GM18909 (cell line): ENCODE measurements around the gene AMMECR1.
"Not testable (repeated sequence)": the region's sequence is repeated elsewhere in the genome, so short reads cannot be mapped to it uniquely, and the experiment has no call there.

ENCODE experiments used
- ATAC-seq: cut with Tn5 transposase; IDR thresholded peaks from one replicate; pipeline ENCODE4 v1.9.1; 2021; ENCODE audit warnings: mild to moderate bottlenecking; ENCODE audit not compliant: unreplicated experiment, poor library complexity

AMMECR1 gene

DNA sequence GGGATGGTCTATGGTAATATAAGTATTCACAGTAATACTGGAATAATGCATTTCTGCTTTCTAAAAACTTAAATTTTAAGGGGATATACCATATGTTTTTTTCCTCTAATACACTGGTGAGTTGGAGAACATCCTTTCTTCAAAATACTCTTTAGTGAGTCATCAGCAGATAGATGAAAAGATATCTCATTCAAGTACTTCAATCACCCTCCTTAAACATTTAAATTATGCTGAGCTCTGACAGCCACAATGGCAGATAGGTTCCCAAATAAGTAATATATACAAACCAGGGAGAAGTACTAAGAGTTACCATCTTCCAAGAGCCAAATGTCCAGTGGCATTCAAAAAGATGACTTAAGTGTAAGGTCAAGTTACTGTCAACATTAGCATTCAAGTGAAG lies 52.2 kb downstream of the AMMECR1 start:
- no peak for ATAC-seq

DNA sequence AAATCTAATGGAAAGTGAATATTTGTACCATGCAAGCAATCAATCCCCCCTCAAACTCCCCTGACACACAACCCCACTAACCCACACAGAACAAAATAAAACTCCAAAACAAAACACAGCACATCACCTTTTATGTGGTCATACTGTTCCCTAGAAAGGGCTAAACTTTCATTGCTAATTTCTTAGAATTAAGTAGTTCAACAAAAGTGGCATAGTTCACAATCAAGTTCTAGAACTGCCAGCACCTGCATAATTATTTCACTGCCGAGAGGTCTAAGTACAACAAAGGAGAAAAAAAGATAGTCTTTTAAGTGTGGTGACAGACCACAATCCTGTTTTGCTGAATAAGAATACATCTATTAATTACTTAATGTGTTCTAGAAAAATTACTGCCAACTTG lies 58.8 kb downstream of the AMMECR1 start:
- no peak for ATAC-seq

DNA sequence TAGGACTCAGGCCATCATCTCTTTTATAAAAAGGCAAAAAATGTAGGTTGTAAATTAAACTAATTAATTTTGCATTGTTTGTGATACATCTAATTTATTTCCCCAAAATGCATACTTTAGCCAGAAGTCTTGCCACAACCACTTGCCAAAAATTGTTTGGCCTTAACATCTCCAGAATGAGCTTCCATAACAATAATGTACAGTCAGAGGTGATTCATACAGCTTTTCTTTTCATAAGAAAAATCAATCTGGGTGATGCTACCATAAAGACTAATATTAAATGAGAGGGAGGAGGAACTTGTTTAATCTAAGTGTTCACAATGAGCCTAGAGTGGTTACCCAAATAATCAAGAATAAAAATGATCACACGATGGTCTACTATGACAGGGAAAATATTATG lies 59.3 kb downstream of the AMMECR1 start:
- ATAC-seq = no peak

DNA sequence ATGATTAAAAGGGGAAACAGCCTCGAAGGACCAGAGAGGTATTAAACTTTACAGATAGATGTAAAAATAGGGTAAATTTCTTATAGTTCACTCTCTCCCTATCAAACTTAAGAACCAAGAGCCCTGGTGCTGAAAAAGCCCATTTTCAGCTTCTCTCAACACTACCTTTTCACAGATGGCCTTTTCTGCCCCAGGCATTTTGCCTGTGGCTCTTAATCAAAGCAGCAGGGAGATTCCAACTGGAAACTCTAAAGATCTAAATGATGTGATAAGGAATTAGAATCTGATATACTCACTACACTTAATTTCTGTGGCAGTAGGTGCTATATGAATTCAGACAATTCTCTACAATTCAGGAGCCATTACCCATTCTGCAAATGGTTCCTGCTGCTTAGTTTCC lies 60.0 kb downstream of the AMMECR1 start:
- no peak for ATAC-seq

DNA sequence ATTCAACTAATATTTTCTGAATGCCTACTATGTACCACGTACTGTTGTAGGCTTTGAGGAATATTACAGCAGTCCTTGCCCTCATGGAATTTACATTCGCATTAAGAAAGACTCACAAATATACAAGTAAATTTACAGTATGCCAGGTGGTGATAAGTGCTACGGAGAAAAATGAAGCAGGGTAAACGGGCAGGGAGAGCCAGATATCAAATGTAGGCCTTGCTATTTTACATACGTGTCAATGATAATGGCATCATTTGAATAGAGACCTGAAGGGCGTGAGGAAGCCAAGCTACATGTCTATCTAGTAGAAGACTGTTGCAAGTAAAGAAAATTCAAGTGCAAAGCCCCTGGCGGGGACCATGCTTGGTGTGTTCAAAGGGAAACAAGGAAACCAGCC lies 65.2 kb downstream of the AMMECR1 start:
- no peak for ATAC-seq

DNA sequence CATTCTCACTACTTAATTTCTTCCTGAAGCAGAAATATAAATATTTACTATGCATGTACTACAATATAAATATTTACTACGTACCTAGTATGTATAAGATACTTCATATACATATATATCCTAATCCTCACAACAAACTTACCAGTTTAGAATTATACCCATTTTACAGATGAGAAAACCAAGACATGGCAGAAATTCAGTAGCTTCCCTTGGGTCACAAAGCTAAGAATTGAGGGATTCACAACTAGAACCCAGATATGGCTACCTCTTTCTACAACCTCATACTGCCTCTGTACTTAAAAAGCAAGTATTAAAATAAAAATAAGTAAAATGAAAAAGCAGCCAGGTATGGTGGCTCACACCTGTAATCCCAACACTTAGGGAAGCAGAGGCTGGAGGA lies 65.9 kb downstream of the AMMECR1 start:
- no peak for ATAC-seq

DNA sequence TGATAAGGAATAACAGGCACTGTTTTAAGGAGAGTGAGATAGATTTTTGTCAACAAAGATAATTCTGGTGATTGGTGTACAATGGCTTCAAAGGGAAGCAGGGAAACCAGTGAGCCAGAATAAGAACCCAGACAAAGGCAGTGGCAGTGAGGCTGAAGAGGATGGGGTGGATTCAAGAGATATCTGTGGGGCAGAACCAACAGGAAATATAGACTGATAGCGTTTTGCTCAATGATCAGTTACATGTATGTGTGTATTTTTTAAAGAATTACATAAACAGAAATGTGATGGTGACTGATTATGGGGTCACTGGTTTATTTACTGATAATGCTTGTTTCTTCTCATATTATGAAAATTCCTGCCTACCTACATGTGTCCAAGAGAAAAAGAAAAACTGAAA lies 66.4 kb downstream of the AMMECR1 start:
- ATAC-seq = no peak

DNA sequence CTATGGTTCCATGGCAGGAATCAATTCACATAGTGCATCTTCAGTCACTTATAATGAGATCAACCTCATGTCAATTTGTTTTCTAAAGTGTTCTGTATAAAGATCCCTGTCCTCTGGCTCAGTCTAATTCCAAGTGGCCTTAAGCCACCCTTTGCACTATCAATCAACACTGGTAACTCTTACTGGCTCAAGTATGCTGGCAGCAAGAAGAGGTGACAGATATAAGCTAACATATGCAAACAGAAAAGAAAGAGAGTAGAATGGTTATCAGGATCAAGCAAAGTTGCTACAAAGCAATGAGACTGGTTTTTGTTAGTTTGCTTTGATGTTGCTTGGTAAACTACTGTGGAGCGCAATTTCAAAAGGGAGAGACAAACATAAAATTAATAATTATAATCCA lies 67.0 kb downstream of the AMMECR1 start:
- ATAC-seq = no peak

DNA sequence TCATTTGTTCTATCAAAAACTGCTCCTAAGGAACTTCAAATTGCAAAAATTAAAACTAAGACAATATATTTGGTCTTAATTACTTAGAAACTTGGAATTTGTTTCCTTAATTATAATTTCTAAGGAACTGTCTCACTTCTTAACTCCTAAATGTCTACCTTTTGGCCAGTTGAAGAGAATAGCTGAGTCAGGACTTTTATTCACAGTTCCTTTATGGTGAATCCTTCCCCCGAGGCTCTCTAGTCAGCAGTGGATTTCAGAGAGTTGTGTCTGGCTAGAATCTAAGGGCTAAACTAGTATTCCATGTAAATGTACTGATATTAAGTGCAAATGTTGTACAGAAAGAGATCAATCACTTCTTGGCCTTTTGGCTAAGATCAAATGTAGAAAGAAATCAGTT lies 69.3 kb downstream of the AMMECR1 start:
- ATAC-seq = no peak

DNA sequence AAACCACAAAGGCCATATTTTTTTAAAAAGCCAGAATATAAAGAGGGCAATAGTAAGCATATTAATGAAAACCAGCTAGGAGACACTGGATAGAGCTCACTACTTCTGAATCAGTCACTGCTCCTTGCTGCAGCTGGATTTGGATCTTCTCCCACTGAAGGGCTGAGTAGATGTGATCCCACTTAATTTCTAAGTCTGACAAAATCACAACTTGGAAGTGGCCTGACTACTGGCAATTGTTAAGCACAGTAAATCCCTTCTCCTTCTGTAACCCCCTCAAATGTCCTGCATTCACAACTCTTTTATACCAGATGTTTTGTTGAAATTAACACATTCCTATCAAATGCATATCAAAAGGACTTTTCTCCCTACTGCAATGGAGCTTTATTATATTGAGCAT lies 72.9 kb downstream of the AMMECR1 start:
- no peak for ATAC-seq

DNA sequence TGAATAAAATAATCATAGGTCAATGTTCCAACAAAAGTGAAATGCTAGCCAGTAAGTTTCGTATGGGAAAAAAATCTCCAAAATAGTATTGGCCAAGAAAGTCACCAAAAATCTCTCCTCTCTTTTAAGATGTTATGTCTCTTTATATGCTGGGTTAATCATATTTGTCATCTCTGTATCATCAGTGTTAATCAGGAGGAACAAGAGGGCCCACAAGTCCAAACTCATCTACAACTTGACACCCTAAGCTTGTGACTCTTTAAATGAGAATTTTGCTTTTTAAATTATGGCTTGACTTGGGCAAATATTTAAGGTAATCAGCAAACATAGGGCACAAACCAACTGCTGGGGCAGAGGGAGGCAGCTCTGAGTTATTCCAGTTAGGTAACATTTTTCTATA lies 75.5 kb downstream of the AMMECR1 start:
- no peak for ATAC-seq

DNA sequence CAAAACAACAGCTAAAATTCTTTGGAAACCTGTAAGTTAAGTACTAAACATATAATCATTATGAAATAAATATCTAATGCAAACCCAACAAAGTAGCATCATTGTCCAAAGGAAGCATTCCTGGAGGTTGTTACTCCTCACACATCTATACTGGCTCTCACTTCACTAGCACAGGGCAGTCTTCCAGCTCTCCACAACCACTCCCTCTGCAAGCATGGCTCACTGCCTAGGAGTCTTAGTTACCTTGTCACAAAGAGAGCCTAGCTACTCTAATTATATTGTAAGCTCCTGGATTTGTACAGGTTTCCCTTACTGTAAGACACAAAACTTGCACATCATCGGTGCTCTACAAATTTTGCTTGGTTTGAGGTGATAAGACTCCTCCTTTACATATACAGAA lies 76.1 kb downstream of the AMMECR1 start:
- no peak for ATAC-seq

DNA sequence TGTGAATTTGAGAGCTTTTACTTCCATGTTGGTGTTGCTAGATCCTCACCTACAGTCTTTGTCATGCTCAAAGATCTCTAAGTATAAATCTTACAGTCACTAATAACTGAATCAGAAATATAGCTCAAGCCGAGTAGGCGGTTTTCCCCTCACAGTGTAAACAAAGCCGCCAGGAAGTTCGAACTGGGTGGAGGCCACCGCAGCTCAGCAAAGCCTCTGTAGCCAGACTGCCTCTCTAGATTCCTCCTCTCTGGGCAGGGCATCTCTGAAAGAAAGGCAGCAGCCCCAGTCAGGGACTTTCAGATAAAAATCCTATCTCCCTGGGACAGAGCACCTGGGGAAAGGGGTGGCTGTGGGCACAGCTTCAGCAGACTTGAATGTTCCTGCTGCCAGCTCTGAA lies 79.6 kb downstream of the AMMECR1 start:
- ATAC-seq = not testable (repeated sequence)

DNA sequence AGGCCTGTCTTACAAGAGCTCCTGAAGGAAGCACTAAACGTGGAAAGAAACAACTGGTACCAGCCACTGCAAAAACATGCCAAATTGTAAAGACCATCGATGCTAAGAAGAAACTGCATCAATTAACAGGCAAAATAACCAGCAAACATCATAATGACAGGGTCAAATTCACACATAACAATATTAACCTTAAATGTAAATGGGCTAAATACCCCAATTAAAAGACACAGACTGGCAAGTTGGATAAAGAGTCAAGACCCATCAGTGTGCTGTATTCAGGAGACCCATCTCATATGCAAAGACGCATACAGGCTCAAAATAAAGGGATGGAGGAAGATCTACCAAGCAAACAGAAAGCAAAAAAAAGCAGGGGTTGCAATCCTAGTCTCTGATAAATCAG lies 86.4 kb downstream of the AMMECR1 start:
- not testable (repeated sequence) for ATAC-seq

DNA sequence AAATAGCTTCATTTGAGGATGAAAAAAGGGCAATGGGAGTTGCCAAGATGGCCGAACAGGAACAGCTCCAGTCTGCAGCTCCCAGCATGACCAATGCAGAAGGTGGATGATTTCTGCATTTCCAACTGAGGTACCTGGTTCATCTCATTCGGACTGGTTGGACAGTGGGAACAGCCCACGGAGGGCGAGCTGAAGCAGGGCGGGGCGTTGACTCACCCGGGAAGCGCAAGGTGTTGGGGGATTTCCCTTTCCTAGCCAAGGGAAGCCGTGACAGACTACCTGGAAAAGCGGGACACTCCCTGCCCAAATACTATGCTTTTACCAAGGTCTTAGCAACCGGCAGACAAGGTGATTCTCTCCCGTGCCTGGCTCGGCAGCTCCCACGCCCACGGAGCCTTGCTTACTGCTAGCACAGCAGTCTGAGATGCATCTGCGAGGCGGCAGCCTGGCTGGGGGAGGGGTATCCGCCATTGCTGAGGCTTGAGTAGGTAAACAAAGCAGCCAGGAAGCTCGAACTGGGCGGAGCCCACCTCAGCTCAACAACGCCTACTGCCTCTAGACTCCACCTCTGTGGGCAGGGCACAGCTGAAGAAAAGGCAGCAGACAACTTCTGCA lies 88.3 kb downstream of the AMMECR1 start:
- not testable (repeated sequence) for ATAC-seq

DNA sequence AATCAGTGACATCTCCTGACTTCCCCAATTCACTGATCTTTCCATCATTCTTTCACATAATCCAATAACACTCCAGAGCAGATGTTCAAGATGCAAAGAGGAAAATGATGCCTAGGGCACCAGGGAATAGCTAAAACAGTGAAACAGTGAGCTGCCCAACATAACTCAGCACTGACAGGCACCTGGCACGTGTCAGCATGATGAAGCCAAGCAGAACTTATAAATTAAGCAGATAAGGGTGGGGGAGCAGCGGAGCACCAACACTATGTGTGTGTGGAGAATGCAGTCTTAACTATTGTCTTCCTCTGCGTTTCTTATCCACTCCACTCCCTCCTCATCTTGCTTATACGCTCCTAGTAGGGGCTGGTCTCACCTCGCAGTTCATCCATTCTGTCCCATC lies 89.4 kb downstream of the AMMECR1 start:
- ATAC-seq = no peak

DNA sequence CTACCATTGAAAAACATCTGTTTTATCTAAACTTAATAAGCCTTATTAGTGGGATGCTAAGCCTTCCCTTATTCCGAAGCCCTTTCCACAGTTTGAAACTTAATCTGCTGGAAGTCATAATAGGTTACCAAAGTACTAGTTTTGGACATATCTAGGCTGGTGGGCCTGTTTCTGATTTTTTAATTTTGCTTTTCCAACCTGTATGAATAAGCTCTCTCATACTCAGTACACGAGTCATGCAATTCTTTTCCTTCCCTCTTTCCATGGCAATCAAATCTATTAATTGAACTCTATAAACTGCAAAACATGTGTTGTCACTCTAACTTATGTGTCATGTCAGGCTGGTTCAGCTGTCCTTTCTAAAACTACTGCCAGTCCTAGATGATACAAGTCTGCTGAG lies 91.0 kb downstream of the AMMECR1 start:
- ATAC-seq = no peak

DNA sequence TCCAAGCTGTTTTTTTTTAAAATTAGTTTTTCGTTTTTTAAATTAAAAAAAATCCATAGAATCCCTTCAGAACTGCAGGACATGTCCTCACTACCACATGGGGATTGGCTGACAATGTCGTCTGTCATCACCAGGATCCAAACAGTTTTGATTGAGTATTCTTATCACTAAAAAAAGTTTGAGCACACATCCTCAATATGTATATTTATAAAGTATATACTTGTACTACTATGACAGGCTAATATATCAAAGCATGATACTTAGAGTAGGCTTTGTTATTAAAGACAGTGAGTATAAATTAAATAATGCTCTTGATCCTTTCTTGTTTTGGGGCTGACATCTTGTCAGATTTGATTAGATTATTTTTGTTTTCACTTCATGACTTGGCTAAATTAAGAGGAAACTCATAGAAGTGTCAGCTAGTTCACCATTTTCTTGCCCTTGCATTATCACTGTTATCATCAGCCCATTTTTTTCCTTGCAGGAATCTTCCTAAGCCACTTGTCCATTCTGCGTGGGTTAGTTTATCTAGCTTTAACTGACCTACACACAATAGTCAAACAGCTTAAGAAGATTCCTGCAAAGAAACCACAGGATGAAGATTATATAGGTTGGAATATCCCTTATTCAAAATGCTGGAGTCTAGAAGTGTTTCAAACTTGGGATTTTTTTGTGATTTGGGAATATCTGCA lies 92.8 kb downstream of the AMMECR1 start:
- no peak for ATAC-seq

DNA sequence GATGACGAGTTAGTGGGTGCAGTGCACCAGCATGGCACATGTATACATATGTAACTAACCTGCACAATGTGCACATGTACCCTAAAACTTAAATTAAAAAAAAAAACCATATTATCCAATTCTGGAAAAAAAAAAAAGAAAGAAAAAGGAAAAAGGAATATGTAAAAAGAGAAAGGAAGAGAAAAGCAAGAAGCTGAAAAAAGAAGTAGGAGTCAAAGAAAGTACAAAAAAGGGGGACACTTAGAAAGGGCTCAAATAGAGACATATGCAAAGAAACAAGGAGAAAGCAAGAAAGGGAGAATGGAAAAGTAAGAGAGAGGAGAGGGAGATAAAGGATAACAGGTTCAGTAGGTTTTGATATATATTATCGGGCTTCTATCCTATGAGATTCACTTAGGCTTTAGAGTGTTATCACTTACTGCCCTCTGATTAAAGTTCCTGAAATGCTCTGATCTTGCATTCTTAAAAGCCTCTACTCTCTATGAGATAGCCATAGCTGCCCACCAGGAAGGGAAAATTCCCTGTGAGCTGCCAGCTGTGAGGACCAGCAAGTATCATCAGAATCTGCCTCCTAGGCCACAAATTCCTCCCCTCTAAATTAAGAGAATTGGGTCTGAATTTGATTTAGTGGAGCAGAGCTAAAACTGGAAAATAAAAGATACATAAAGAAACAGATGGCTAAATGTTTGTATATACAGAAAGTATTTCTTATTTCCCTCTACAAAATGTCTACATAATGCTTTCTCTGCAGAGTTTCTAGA lies 95.2 kb downstream of the AMMECR1 start:
- ATAC-seq = no peak

DNA sequence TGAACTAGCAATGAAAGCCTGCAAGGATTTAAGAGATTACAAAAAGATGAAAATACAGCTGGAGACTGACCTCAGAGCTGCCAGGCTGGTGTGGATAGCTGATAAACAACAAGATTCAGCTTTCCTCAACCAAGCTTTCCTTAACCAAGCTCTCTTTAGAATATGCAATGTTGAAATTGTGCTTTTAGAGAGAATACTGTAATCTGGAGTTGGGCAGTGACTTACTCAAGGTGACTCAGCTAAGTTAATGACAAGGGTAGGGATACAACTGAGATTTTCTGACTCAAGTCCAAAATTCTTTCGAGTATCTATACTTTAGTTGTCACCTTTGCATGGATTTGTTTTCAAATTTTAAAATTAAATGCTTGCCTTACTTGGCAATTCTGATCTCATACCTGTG lies 98.0 kb downstream of the AMMECR1 start:
- no peak for ATAC-seq

DNA sequence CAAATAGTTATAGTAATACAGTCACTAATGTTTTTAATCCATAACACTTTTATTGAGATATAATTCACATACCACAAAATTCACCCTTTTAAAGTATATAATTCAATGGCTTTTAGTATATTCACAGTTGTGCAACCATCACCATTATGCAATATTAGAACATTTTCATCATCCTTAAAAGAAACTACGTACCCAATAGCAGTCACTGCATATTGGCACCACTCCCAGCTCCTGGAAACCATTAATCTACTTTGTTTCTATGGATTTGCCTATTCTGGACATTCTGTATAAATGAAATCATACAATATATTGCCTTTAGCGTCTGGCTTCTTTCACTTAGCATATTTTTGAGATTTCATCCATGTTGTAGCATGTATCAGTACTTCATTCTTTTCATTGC lies 99.3 kb downstream of the AMMECR1 start:
- no peak for ATAC-seq

DNA sequence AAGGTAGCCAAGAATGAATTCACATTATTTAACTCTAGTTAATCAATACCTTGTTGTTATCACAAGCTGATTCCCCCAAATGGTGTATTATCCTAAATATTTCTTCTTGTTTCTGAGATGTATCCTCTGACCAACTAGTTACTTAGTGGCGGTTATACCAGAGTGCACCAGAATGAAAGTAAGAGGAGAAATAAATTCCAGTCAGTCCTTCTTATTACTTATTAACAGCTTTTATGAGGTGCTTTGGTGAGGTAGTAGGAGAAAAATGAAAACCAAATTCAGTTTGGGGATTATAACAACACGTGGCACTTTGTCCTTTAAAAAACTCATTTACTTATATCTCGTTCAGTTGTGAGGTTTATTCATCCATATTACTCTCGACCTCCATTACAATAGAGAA lies 101.9 kb downstream of the AMMECR1 start:
- ATAC-seq = no peak
